ENCODE measurements around the gene INO80.

The INO80 gene

DNA sequence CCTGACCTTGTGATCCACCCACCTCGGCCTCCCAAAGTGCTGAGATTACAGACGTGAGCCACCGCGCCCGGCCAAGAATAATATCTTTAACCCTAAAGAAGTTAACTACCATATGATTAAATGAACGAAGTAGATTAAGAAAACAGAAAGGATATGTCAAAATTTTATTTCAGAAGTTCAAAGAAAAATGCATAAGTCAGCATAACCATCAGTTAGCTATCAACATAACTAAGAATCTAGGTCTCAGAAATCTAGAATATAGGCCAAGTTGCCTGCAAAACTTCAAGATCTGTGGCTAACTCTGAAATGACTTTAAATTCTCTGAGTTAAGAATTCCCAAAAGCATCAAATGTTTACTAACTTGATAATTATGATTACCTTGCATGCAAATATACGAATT, 38.0 kb downstream of the INO80 start:
- no peaks in the 10 kb centered on the region for H3K9me3 ChIP-seq (ENCODE audit: control insufficient read depth, low read length)
- H3K36me3 ChIP-seq (ENCODE audit: control insufficient read depth, insufficient read depth, low read length, severe bottlenecking): peaks cover 91% of the 10 kb centered on the region
- no peak overlapping the region for H3K9ac ChIP-seq (ENCODE audit: low read length)
- H3K4me1 ChIP-seq (ENCODE audit: control insufficient read depth, insufficient read depth, low read length): peaks cover 16% of the 10 kb centered on the region
- no peak for DNase-seq (ENCODE audit: low read depth)
- no peaks in the 10 kb centered on the region for H3K27me3 ChIP-seq (replicated peaks; ENCODE audit: control insufficient read depth, insufficient read depth, low read length)
- H3K4me3 ChIP-seq (ENCODE audit: low read length): no peak overlapping the region

DNA sequence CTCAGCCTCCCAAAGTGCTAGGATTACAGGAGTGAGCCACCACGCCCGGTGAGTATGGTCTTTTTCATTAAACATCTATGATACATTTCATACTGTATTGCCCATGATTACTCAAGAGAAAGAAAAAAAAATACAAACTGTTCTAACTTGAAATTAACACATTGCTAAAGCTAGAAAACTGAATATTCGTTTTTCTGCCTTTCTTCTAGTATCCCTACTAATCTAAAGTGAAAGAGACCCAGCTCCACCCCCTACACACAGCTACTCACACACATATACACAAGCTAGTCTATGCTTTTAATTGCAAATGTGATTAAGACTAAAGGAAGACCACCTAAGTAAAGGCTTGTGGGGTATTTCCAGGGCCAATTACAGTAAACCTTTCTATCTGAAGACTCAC, 43.1 kb downstream of the INO80 start:
- H3K27me3 ChIP-seq (replicated peaks; ENCODE audit: control insufficient read depth, insufficient read depth, low read length): no peaks in the 10 kb centered on the region
- no peak for DNase-seq (ENCODE audit: low read depth)
- peaks cover 86% of the 10 kb centered on the region for H3K36me3 ChIP-seq (ENCODE audit: control insufficient read depth, insufficient read depth, low read length, severe bottlenecking)
- no peak overlapping the region for H3K4me3 ChIP-seq (ENCODE audit: low read length)
- H3K9me3 ChIP-seq (ENCODE audit: control insufficient read depth, low read length): no peaks in the 10 kb centered on the region
- H3K4me1 ChIP-seq (ENCODE audit: control insufficient read depth, insufficient read depth, low read length): no peaks in the 10 kb centered on the region
- no peak overlapping the region for H3K9ac ChIP-seq (ENCODE audit: low read length)

DNA sequence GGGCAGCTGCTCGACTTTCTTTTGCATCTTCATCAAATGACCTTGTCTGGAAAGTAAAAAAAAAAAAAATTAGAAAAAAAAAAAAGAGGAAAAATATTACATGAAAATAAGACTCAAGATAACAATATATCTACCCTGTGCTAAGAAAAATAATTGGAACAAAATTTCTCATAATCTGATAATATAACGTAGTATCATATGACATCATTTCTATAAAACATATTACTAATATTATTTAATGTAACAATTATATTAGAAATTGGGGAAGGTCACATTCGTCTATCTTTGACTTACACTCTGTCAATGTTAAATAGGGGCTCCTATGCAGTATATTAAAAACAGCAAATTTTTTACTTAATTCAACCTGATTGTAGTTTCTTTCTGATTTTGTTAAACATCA, 44.1 kb downstream of the INO80 start:
- Histone ChIP-seq H3K9ac (ENCODE audit: low read length) (no peak overlapping the region), H3K27me3 (replicated peaks; ENCODE audit: control insufficient read depth, insufficient read depth, low read length) (no peaks in the 10 kb centered on the region), H3K4me3 (ENCODE audit: low read length) (no peak overlapping the region), H3K36me3 (ENCODE audit: control insufficient read depth, insufficient read depth, low read length, severe bottlenecking) (peaks cover 89% of the 10 kb centered on the region), H3K9me3 (ENCODE audit: control insufficient read depth, low read length) (no peaks in the 10 kb centered on the region), H3K4me1 (ENCODE audit: control insufficient read depth, insufficient read depth, low read length) (no peaks in the 10 kb centered on the region)
- DNase-seq (ENCODE audit: low read depth): no peak

GRCh38 chr15:41066516-41066915, 49.6 kb downstream of the INO80 start:
- Histone ChIP-seq H3K27me3 (replicated peaks; ENCODE audit: control insufficient read depth, insufficient read depth, low read length) (no peaks in the 10 kb centered on the region), H3K9me3 (ENCODE audit: control insufficient read depth, low read length) (peaks cover 13% of the 10 kb centered on the region), H3K4me1 (ENCODE audit: control insufficient read depth, insufficient read depth, low read length) (no peaks in the 10 kb centered on the region), H3K36me3 (ENCODE audit: control insufficient read depth, insufficient read depth, low read length, severe bottlenecking) (peaks cover 95% of the 10 kb centered on the region), H3K4me3 (ENCODE audit: low read length) (no peak overlapping the region), H3K9ac (ENCODE audit: low read length) (no peak overlapping the region)
- DNase-seq (ENCODE audit: low read depth): no peak

- H3K4me3 ChIP-seq (ENCODE audit: low read length): no peak overlapping the region
- peaks cover 15% of the 10 kb centered on the region for H3K9me3 ChIP-seq (ENCODE audit: control insufficient read depth, low read length)
- H3K36me3 ChIP-seq (ENCODE audit: control insufficient read depth, insufficient read depth, low read length, severe bottlenecking): peaks cover 95% of the 10 kb centered on the region
- no peak for DNase-seq (ENCODE audit: low read depth)
- H3K27me3 ChIP-seq (replicated peaks; ENCODE audit: control insufficient read depth, insufficient read depth, low read length): no peaks in the 10 kb centered on the region
- H3K9ac ChIP-seq (ENCODE audit: low read length): no peak overlapping the region
- H3K4me1 ChIP-seq (ENCODE audit: control insufficient read depth, insufficient read depth, low read length): no peaks in the 10 kb centered on the region
Observed at GRCh38 chr15:41061667-41062066, 54.4 kb downstream of the INO80 start.

GRCh38 chr15:41060505-41060904, 55.6 kb downstream of the INO80 start:
- H3K9me3 ChIP-seq (ENCODE audit: control insufficient read depth, low read length): peaks cover 15% of the 10 kb centered on the region
- no peak for DNase-seq (ENCODE audit: low read depth)
- H3K27me3 ChIP-seq (replicated peaks; ENCODE audit: control insufficient read depth, insufficient read depth, low read length): no peaks in the 10 kb centered on the region
- no peak overlapping the region for H3K4me3 ChIP-seq (ENCODE audit: low read length)
- no peak overlapping the region for H3K9ac ChIP-seq (ENCODE audit: low read length)
- H3K36me3 ChIP-seq (ENCODE audit: control insufficient read depth, insufficient read depth, low read length, severe bottlenecking): peaks cover 96% of the 10 kb centered on the region
- H3K4me1 ChIP-seq (ENCODE audit: control insufficient read depth, insufficient read depth, low read length): no peaks in the 10 kb centered on the region

DNA sequence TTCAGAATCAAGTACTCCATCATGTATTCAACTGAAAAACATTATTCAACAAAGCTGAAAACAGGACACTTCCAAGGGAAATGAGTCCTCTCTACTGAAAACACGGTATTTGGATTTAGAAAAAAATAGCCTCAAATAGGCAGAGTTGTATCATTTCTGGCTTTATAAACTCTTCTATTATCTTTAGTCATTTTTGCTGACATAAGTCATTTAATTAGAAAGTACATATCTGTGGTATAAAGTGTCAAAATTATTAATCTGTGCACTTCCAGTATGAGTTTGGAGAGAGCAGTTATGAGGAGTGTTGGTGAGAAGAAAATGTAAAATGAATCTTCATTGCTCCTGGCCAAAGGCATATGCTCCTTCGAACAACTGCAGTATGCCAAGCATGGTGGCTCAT, 59.3 kb downstream of the INO80 start:
- H3K36me3 ChIP-seq (ENCODE audit: control insufficient read depth, insufficient read depth, low read length, severe bottlenecking): peaks cover 97% of the 10 kb centered on the region
- H3K4me1 ChIP-seq (ENCODE audit: control insufficient read depth, insufficient read depth, low read length): no peaks in the 10 kb centered on the region
- no peak overlapping the region for H3K9ac ChIP-seq (ENCODE audit: low read length)
- H3K27me3 ChIP-seq (replicated peaks; ENCODE audit: control insufficient read depth, insufficient read depth, low read length): no peaks in the 10 kb centered on the region
- peaks cover 5% of the 10 kb centered on the region for H3K9me3 ChIP-seq (ENCODE audit: control insufficient read depth, low read length)
- DNase-seq (ENCODE audit: low read depth): no peak
- no peak overlapping the region for H3K4me3 ChIP-seq (ENCODE audit: low read length)

DNA sequence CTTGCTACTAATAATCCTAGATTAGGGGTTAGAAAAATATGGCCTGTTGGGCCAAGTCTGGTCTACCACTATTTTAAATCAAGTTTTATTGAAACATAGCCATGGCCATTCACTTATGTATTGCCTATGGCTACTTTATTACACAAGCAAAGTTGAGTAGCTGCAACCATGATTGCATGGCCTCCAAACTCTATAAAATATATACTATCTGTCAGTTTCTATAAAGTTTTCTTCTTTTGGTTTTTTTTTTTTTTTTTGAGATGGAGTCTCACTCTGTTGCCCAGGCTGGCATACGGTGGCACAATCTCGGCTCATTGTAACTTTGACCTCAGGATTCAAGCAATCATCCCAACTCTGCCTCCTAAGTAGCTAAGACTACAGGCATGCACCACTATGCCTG, 60.4 kb downstream of the INO80 start:
- no peaks in the 10 kb centered on the region for H3K9me3 ChIP-seq (ENCODE audit: control insufficient read depth, low read length)
- no peak overlapping the region for H3K9ac ChIP-seq (ENCODE audit: low read length)
- peaks cover 96% of the 10 kb centered on the region for H3K36me3 ChIP-seq (ENCODE audit: control insufficient read depth, insufficient read depth, low read length, severe bottlenecking)
- no peaks in the 10 kb centered on the region for H3K4me1 ChIP-seq (ENCODE audit: control insufficient read depth, insufficient read depth, low read length)
- H3K27me3 ChIP-seq (replicated peaks; ENCODE audit: control insufficient read depth, insufficient read depth, low read length): no peaks in the 10 kb centered on the region
- no peak overlapping the region for H3K4me3 ChIP-seq (ENCODE audit: low read length)
- DNase-seq (ENCODE audit: low read depth): no peak

GRCh38 chr15:41051139-41051538, 64.9 kb downstream of the INO80 start:
- Histone ChIP-seq H3K27me3 (replicated peaks; ENCODE audit: control insufficient read depth, insufficient read depth, low read length) (no peaks in the 10 kb centered on the region), H3K4me1 (ENCODE audit: control insufficient read depth, insufficient read depth, low read length) (peaks cover 3% of the 10 kb centered on the region), H3K9me3 (ENCODE audit: control insufficient read depth, low read length) (no peaks in the 10 kb centered on the region), H3K36me3 (ENCODE audit: control insufficient read depth, insufficient read depth, low read length, severe bottlenecking) (peaks cover 93% of the 10 kb centered on the region), H3K9ac (ENCODE audit: low read length) (no peak overlapping the region), H3K4me3 (ENCODE audit: low read length) (no peak overlapping the region)
- no peak for DNase-seq (ENCODE audit: low read depth)

DNA sequence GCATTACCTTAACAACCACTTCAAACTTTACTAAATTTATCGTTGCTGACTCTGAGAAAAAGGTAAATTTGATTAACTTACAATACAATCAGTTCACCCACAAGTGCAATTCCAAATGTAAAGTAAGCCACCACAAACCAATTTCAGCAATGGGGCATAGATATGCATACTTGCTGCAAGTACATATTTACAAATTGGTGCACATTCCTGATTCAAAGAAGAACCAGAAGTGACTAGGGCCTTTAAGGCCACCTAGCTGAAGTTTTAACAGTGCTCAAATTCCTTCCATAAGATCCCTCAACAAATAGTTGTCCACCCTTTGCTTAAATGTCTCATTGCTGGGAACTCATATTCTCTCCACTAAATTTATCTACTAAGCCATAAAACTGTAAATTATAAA, 67.2 kb downstream of the INO80 start:
- no peaks in the 10 kb centered on the region for H3K9me3 ChIP-seq (ENCODE audit: control insufficient read depth, low read length)
- no peak for DNase-seq (ENCODE audit: low read depth)
- H3K4me3 ChIP-seq (ENCODE audit: low read length): no peak overlapping the region
- H3K27me3 ChIP-seq (replicated peaks; ENCODE audit: control insufficient read depth, insufficient read depth, low read length): no peaks in the 10 kb centered on the region
- peaks cover 84% of the 10 kb centered on the region for H3K36me3 ChIP-seq (ENCODE audit: control insufficient read depth, insufficient read depth, low read length, severe bottlenecking)
- H3K9ac ChIP-seq (ENCODE audit: low read length): no peak overlapping the region
- H3K4me1 ChIP-seq (ENCODE audit: control insufficient read depth, insufficient read depth, low read length): peaks cover 26% of the 10 kb centered on the region

DNA sequence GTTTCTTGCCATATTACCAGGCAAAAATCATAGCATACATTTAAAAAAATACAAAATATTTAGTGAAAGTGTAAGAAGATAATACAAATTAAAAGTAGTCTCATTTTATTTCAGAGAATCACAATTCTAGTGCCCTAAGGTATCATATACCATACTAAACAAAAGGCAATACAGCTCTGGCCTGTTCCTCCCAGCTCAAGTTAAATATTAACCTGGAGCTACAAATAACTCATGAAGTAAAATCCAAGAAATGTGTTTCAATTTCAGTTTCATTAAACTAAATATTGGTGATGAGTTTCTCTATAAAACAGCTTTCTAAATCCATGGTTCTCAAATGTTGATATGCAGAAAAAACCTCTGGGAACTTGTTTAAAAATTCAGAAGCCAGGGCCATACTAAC, 67.7 kb downstream of the INO80 start:
- H3K9me3 ChIP-seq (ENCODE audit: control insufficient read depth, low read length): no peaks in the 10 kb centered on the region
- H3K27me3 ChIP-seq (replicated peaks; ENCODE audit: control insufficient read depth, insufficient read depth, low read length): no peaks in the 10 kb centered on the region
- no peak for DNase-seq (ENCODE audit: low read depth)
- peaks cover 80% of the 10 kb centered on the region for H3K36me3 ChIP-seq (ENCODE audit: control insufficient read depth, insufficient read depth, low read length, severe bottlenecking)
- no peak overlapping the region for H3K4me3 ChIP-seq (ENCODE audit: low read length)
- no peak overlapping the region for H3K9ac ChIP-seq (ENCODE audit: low read length)
- peaks cover 30% of the 10 kb centered on the region for H3K4me1 ChIP-seq (ENCODE audit: control insufficient read depth, insufficient read depth, low read length)

DNA sequence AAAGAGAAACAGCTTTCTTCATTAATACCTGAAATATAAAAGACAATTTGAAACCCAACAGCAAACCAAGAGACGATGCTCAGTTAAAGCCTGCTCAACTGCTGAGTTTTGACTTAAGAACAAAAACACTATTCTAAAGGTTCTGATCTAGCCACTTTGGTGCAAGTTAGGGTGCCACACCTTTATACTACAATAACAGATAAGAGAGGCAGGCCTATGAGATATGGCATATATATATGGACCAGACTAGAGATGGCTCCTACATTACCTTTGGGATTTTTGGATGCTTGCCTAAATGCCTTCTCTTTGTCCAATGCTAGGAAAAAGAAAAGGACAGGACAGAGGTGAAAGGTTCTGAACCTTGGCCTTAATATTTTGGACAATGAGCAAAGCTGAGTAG, 68.6 kb downstream of the INO80 start:
- no peak overlapping the region for H3K4me3 ChIP-seq (ENCODE audit: low read length)
- H3K36me3 ChIP-seq (ENCODE audit: control insufficient read depth, insufficient read depth, low read length, severe bottlenecking): peaks cover 71% of the 10 kb centered on the region
- no peaks in the 10 kb centered on the region for H3K27me3 ChIP-seq (replicated peaks; ENCODE audit: control insufficient read depth, insufficient read depth, low read length)
- peaks cover 37% of the 10 kb centered on the region for H3K4me1 ChIP-seq (ENCODE audit: control insufficient read depth, insufficient read depth, low read length)
- H3K9ac ChIP-seq (ENCODE audit: low read length): no peak overlapping the region
- no peaks in the 10 kb centered on the region for H3K9me3 ChIP-seq (ENCODE audit: control insufficient read depth, low read length)
- no peak for DNase-seq (ENCODE audit: low read depth)
